GM21447 (cell line): ENCODE measurements around the gene CEP131.

ENCODE experiments used
- ATAC-seq: cut with Tn5 transposase; IDR thresholded peaks from one replicate; pipeline ENCODE4 v1.9.1; 2021; ENCODE audit not compliant: unreplicated experiment

Gene CEP131

GRCh38 chr17:81170727-81171494 is 51.9 kb downstream of the CEP131 start:
- ATAC-seq, result no peak

DNA sequence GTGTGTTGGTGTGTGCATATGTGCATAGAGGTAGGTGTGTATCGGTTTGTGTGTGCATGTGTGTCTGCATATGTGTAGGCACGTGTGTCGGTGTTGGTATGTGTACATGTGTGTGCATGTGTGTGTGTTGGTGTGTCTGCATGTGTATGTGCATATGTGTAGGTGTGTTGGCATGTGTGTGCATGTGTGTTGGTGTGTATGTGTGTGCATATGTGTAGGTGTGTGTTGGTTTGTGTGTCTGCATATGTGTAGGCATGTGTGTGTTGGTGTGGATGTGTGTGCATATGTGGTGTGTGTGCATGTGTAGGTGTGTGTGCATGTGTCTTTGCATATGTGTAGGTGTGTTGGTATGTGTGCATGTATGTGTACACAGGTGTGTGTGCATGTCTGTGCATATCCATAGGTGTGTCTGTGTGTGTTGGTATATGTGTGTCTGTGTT is 52.9 kb downstream of the CEP131 start:
- ATAC-seq, result no peak

GRCh38 chr17:81167638-81168037 is 55.1 kb downstream of the CEP131 start:
- no peak for ATAC-seq

GRCh38 chr17:81167194-81167524 is 55.6 kb downstream of the CEP131 start:
- ATAC-seq, result no peak

DNA sequence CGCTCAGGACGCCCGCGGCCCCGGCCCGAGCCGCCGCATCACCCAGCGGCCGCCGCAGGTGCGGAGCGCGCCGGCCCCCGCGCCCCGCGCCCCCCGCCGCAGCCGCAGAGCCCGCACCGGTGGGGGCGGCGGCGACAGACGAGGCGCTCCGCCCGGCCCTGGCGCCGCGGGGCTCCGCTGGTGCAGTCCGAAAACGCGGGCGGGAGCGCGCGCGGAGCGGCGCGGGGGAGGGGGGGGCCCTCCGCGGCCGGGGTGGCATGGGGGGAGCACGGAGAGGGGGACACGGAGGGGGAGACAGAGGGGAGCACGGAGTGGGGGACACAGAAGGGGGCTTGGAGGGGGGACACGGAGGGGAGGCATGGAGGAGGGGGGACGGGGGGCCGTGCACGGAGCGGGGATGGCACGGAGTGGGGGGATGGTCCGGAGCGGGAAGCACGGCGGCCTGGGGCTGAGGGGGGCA is 56.7 kb downstream of the CEP131 start, which contains the start of gene AATK:
AATK (minus strand) TSS at position 189 of the 460 bp plus-strand sequence. CDS start 229 bp downstream, outside the sequence.
- ATAC-seq, result no peak

DNA sequence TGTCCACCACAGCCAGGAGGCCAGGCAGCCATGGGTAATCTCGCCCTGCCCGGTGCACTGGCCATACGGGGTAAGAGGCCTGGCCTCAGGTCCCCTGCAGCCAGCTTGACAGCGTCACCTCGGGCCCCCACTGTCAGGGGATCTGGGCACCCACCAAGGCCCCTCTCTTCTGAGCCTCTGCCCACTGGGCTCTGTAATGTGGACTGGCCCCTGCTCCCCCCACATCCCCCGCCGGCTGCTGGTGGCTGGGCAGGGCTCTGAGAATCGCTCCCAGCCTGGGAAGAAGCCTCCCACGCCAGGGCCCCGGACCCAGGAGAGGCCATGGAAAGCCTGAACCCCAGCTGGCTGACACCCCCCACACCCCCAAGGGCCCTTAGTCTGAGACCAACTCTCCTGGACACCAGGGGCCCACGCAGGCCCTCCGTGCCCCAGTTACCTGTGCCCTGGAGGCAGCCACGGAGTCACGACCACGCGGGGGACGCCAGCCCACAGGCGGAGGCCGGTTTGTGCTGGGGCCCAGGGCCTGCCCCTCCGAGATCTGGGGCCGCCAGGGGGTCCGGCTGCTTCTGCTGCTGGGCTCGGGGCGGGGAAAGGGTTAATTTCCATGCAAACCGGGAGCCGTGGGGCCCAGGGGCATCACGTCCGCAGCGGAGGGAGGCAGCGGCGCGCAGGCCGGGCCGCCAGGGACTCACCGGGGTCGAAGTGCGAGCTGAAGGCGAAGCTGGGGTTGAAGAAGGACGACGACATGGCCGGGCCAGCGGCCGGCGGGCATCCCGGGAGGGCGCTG is 57.3 kb downstream of the CEP131 start, which contains the start of gene PVALEF:
PVALEF (plus strand) TSS at position 262 of the 787 bp plus-strand sequence. CDS start 15,720 bp downstream, outside the sequence.
- ATAC-seq, result no peak

GRCh38 chr17:81164371-81165245 is 58.2 kb downstream of the CEP131 start:
- ATAC-seq, result no peak

DNA sequence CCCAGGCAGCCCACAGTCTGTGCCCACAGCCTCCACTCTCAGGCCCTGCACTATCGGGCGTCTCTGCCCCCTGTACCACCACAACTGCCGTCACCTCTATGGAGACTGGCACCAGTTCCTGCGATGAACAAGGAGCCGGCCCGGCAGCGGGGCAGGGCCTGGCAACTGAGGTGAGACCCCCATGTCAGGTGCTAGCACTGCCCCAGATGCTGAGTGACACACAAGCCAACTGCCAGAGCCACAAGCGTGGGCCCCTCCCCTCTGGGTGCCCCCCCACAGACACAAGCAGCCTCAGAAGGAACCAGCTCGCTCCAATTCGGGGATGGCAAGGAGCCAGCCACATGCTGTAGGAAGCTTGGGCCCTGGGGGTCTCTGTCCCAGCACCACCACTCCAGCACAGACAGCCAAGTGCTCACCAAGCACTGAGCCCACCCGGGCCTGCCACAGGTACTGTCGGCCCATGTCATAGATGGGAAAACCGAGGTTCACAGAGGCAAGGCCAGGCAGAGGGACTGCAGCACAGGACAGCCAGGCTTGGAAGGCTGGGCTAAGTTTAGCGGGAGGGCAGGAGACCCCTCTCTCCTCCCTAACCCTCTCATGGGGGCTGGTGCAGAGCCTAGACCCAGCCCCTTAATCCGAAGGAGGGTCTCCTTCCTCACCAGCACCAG is 58.9 kb downstream of the CEP131 start:
- no peak for ATAC-seq

DNA sequence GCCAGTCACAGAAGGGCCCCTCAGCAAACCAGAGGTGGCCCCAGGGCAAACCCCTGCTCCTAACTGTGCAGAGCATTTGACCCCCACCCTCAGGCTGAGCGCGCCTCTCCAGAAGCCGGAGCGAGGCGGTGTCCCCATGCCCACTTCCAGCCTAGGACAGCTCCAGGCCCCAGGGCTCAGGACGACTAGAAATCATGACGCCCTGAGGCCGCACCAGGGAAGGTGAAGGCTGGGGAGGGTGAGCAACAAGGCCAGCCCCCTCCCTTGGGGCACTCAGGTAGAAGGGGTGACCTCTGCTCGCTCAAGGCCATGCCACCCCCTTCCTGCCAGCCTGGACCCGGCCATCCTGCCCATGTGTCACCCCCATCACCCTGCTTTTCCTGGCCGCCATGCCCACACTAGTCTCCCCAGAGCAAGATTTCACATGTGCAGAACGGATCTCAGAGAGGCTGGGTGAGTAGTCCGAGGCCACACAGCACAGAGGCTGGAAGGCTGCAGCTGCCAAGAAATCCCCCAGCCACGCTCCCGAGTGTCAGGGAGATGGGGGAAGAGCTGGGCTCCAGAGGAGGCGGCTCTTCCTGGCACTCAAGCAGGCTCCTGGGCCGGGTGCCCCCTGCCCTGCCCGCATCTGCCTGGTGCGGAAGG is 59.6 kb downstream of the CEP131 start:
- ATAC-seq, result no peak

- no peak for ATAC-seq
Measured at GRCh38 chr17:81162491-81162890, 60.3 kb downstream of the CEP131 start.

GRCh38 chr17:81161972-81162371 is 60.8 kb downstream of the CEP131 start:
- ATAC-seq, result no peak

- ATAC-seq, result no peak
Measured at GRCh38 chr17:81161536-81161935, 61.2 kb downstream of the CEP131 start.

DNA sequence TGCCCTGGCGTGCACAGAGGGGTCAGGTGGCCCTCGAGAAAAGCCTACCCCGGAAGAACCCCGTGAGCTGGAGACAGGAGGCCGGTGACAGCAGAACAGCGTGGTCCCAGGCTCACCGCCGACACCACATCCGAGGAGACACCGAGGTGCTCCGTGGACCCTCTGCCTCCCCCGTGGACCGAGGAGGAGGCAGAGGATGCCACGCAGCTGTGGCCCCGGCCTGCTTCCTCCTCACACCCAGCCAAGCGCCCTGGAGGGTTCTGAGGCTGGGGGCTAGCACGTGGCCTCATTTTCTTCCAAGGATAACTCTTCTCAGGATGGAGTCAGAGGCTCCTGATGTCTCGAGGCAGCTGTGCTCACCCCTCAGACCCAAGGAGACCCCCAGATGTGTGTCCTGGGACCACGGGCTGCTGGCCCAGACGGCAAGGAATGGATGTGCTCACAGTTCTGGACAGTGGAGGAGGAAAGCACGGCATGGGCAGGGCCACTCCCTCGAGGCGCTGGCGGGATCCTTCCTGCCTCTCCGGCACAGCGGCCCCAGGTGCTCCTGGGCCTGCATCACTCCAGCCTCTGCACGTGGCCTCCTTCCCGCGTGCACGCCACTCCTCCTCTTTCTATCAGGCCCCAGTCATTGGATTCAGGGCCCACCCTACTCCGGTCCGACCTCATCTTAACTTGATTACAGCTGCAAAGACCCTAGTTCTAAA is 61.9 kb downstream of the CEP131 start:
- no peak for ATAC-seq

GRCh38 chr17:81160306-81160705 is 62.5 kb downstream of the CEP131 start:
- ATAC-seq, result no peak

DNA sequence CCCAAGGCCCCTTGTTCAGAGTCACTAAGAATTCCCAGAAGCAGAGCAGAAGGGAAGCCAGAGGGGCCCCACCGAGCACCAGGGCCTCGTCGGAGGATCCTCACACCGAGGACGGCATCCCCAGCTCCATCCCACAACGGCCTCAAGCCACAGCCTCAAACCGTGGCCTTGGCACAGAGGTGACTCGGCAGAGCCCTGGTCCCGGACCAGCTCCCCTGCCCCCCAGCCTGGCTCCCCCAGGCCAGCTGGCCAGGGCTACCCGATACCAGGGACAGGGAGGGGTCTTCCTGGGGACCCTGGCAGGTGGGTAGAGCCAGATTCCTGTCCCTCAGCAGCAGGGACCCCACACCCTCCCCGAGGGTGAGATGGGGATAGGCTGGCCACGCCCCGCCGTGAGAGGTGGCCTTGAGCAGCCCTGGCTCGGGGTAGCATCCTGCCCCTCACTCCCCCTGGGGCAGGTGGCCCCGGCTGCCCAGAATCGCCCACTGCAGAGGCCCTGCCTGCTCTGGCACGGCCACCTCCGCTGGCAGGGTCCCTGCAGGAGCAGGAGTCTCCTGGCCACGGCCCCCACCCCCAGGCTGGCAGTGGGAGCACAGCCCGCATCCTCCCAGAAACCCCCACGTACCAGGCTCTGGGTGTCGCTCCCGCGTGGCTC is 63.0 kb downstream of the CEP131 start:
- no peak for ATAC-seq

DNA sequence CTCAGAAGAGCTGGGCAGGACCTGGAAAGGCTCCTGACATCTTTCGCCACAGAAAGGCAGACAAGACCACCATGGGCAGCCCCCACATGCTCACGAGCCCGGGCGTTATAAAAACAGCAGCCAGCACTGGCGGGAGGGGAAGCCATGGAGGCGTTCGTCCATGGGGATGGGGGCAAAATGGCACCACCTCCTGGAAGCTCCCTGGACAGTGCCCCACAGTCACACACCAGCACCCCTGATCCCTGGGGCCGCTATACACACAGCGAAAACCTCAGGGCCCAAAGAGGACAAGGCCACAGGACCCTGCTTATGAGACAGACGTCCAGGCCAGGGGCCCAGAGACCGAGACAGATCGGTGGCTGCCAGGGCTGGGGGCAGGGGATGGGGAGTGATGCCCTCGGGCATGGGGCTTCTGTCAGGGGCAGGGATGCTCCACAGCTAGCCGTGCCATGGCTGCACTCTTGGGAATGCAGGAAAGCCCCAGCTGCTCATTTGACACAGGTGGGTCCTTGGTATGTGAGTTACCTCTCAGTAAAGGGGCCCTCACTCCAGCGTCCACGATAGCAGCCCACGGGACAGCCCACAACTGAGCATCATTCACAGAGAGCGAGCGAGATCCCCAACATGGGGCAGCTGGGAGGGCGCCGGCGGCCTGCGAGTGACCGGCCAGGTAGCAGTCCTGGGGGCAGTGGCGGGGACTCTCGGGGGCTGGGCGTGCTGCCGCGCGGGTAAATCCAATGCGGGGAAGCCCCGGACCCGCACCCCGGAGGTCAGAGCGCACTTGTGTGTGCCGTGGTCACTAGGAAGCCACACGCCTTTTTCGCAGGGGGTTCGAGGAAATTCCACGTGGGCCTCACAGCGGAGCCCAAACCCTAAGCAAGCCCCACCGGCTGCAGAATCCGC is 63.8 kb downstream of the CEP131 start:
- ATAC-seq, result no peak

- ATAC-seq, result no peak
Measured at GRCh38 chr17:81157848-81158687, 64.7 kb downstream of the CEP131 start.
